Upper lobe of left lung (tissue), 4 donors: Measurements from ENCODE around the gene OPTC.

Source experiments
- EP300 ChIP-seq, 4 donors: sonication (generic); formaldehyde crosslinking; IDR thresholded peaks; one replicate each; pipeline ENCODE4 v1.5.1; 2017; ENCODE audit warnings: antibody characterized with exemption in 4 of 4, control low read depth in 2 of 4
- TF ChIP-seq, protein P1 (sequence below), 6 experiments: fragments of 450-650 bp in 4 of 6; fragments of 200-600 bp in 2 of 6; sonication (generic) in 2 of 6; IDR thresholded peaks; one replicate each; pipeline ENCODE4 v1.5.1; 2016 to 2019; ENCODE audit warnings: antibody characterized with exemption in 6 of 6

DNA sequence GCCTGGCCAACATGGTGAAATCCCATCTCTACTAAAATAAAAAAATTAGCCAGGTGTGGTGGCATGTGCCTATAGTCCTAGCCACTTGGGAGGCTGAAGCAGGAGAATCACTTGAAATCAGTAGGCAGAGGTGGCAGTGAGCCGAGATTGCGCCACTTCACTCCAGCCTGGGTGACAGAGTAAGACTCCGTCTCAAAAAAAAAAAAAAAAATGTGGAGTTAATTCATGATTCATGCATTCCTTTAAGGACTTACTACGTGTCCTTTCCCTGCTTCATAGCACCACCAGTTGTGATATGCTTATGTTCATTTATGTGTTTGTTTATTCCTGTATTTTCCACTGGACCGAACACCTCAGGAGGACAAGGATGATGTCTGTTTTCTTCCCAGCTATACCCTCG, 31.1 kb upstream of the OPTC start:
- TF ChIP-seq, protein P1, sequence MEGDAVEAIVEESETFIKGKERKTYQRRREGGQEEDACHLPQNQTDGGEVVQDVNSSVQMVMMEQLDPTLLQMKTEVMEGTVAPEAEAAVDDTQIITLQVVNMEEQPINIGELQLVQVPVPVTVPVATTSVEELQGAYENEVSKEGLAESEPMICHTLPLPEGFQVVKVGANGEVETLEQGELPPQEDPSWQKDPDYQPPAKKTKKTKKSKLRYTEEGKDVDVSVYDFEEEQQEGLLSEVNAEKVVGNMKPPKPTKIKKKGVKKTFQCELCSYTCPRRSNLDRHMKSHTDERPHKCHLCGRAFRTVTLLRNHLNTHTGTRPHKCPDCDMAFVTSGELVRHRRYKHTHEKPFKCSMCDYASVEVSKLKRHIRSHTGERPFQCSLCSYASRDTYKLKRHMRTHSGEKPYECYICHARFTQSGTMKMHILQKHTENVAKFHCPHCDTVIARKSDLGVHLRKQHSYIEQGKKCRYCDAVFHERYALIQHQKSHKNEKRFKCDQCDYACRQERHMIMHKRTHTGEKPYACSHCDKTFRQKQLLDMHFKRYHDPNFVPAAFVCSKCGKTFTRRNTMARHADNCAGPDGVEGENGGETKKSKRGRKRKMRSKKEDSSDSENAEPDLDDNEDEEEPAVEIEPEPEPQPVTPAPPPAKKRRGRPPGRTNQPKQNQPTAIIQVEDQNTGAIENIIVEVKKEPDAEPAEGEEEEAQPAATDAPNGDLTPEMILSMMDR (IDR thresholded peaks at IDR 0.05) = no peak
- no peak for TF ChIP-seq EP300 (IDR thresholded peaks at IDR 0.05)
